ENCODE results near the gene C17orf113.
"Not testable (repeated sequence)": the region's sequence is repeated elsewhere in the genome, so short reads cannot be mapped to it uniquely, and the experiment has no call there.

Gene C17orf113

GRCh38 chr17:42041619-42042018 is 8.8 kb downstream of the C17orf113 start:
- DNase-seq, result no peak

GRCh38 chr17:42040818-42041217 is 9.6 kb downstream of the C17orf113 start:
- no peak for DNase-seq

- DNase-seq, result peak; percentile 42
These were observed 10.3 kb downstream of the C17orf113 start for GRCh38 chr17:42039794-42040763.

GRCh38 chr17:42038221-42038973 is 12.0 kb downstream of the C17orf113 start:
- no peak for DNase-seq

- DNase-seq, result no peak
These were observed 16.3 kb downstream of the C17orf113 start for GRCh38 chr17:42034059-42034458.

- no peak for DNase-seq
These were observed 18.8 kb downstream of the C17orf113 start for GRCh38 chr17:42031584-42031983.

GRCh38 chr17:42028791-42029127 is 21.6 kb downstream of the C17orf113 start:
- DNase-seq, result no peak

GRCh38 chr17:42027961-42028790 is 22.2 kb downstream of the C17orf113 start:
- DNase-seq, result peak; percentile 62

GRCh38 chr17:42027590-42027889 is 22.9 kb downstream of the C17orf113 start:
- DNase-seq, result no peak

- no peak for DNase-seq
These were observed 23.4 kb downstream of the C17orf113 start for GRCh38 chr17:42026857-42027589.

- no peak for DNase-seq
These were observed 24.5 kb downstream of the C17orf113 start for GRCh38 chr17:42025936-42026335.

GRCh38 chr17:42025191-42025579 is 25.2 kb downstream of the C17orf113 start:
- DNase-seq, result no peak

- DNase-seq, result no peak
These were observed 26.7 kb downstream of the C17orf113 start for GRCh38 chr17:42023524-42024349.

- not testable (repeated sequence) for DNase-seq
These were observed 29.6 kb downstream of the C17orf113 start for GRCh38 chr17:42020845-42021244.

- DNase-seq, result peak; percentile 94
These were observed 30.6 kb downstream of the C17orf113 start, which contains the start of gene NKIRAS2 for GRCh38 chr17:42019509-42020404. TSS of gene NKIRAS2 (plus strand) at chr17:42020090. CDS start at chr17:42021578, 1,488 bp downstream.

GRCh38 chr17:42018988-42019387 is 31.4 kb downstream of the C17orf113 start:
- no peak for DNase-seq

GRCh38 chr17:42018339-42018738 is 32.1 kb downstream of the C17orf113 start:
- no peak for DNase-seq

- peak; percentile 84 for DNase-seq
These were observed 32.6 kb downstream of the C17orf113 start for GRCh38 chr17:42017866-42018200.

- DNase-seq, result peak; percentile 93
These were observed 33.2 kb downstream of the C17orf113 start, which contains the start of gene DNAJC7 for GRCh38 chr17:42016941-42017865. TSS of gene DNAJC7 (minus strand) at chr17:42017439. CDS start at chr17:42017416, 23 bp downstream.
